Body of pancreas (tissue), 4 donors: ENCODE results near the gene THAP2.

ENCODE experiments used
- POLR2A ChIP-seq, 3 donors: fragments of 450-650 bp; IDR thresholded peaks; one replicate each; pipeline ENCODE4 v1.6.1; 2016; ENCODE audit warnings: antibody characterized with exemption in 3 of 3, mild to moderate bottlenecking in 2 of 3
- TF ChIP-seq, protein P1 (sequence below), 7 experiments: fragments of 450-650 bp in 4 of 7; fragments of 200-600 bp in 3 of 7; sonication (generic) in 3 of 7; IDR thresholded peaks; one replicate each; pipeline ENCODE4 v1.5.1; 2016 to 2019; ENCODE audit warnings: antibody characterized with exemption in 7 of 7

DNA sequence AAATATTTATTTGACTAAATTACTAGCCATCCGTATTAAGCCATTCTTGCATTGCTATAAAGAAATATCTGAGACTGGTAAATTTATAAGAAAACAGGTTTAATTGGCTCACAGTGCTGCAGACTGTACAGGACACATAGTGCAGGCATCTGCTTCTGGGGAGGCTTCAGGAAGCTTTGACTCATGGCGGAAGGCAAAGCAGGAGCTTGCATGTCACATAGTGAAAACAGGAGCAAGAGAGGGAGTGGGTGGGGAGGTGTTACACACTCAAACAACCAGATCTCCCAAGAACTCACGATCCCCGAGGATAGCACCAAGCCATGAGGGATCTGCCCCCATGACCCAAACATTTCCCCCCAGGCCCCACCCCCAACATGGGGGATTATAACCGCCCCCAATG is 63.9 kb downstream of the THAP2 start:
- TF ChIP-seq, protein P1, sequence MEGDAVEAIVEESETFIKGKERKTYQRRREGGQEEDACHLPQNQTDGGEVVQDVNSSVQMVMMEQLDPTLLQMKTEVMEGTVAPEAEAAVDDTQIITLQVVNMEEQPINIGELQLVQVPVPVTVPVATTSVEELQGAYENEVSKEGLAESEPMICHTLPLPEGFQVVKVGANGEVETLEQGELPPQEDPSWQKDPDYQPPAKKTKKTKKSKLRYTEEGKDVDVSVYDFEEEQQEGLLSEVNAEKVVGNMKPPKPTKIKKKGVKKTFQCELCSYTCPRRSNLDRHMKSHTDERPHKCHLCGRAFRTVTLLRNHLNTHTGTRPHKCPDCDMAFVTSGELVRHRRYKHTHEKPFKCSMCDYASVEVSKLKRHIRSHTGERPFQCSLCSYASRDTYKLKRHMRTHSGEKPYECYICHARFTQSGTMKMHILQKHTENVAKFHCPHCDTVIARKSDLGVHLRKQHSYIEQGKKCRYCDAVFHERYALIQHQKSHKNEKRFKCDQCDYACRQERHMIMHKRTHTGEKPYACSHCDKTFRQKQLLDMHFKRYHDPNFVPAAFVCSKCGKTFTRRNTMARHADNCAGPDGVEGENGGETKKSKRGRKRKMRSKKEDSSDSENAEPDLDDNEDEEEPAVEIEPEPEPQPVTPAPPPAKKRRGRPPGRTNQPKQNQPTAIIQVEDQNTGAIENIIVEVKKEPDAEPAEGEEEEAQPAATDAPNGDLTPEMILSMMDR (IDR thresholded peaks at IDR 0.05): no peak
- TF ChIP-seq POLR2A (IDR thresholded peaks at IDR 0.05): no peak
